ENCODE data around the gene FHOD3.

FHOD3 gene

GRCh38 chr18:36297417-36298125, at the start of gene FHOD3:
Gene FHOD3 (plus strand): TSS chr18:36297713. CDS start chr18:36297836, 123 bp downstream.
- peak; percentile 38 for DNase-seq

- DNase-seq, result no peak
These were observed 48.1 kb upstream of the FHOD3 start for GRCh38 chr18:36249392-36249791.

GRCh38 chr18:36250827-36251226, 46.7 kb upstream of the FHOD3 start:
- no peak for DNase-seq

- DNase-seq, result no peak
These were observed 42.3 kb upstream of the FHOD3 start for GRCh38 chr18:36255072-36255698.

- no peak for DNase-seq
These were observed 41.4 kb upstream of the FHOD3 start for GRCh38 chr18:36256094-36256493.

GRCh38 chr18:36262971-36263370, 34.5 kb upstream of the FHOD3 start:
- no peak for DNase-seq

- DNase-seq, result no peak
These were observed 33.2 kb upstream of the FHOD3 start for GRCh38 chr18:36264283-36264682.

- DNase-seq, result no peak
These were observed 32.5 kb upstream of the FHOD3 start for GRCh38 chr18:36265015-36265414.

GRCh38 chr18:36269157-36269556, 28.4 kb upstream of the FHOD3 start:
- DNase-seq, result no peak

GRCh38 chr18:36271153-36271552, 26.4 kb upstream of the FHOD3 start:
- no peak for DNase-seq

- no peak for DNase-seq
These were observed 24.2 kb upstream of the FHOD3 start for GRCh38 chr18:36273347-36273746.

GRCh38 chr18:36274083-36274715, 23.3 kb upstream of the FHOD3 start:
- no peak for DNase-seq

GRCh38 chr18:36275561-36275960, 22.0 kb upstream of the FHOD3 start:
- DNase-seq, result no peak

GRCh38 chr18:36279001-36279400, 18.5 kb upstream of the FHOD3 start:
- DNase-seq, result no peak

GRCh38 chr18:36281936-36282335, 15.6 kb upstream of the FHOD3 start:
- no peak for DNase-seq

- DNase-seq, result no peak
These were observed 14.1 kb upstream of the FHOD3 start for GRCh38 chr18:36283448-36283847.

GRCh38 chr18:36284268-36284667, 13.2 kb upstream of the FHOD3 start:
- no peak for DNase-seq

- peak; percentile 50 for DNase-seq
These were observed 12.7 kb upstream of the FHOD3 start for GRCh38 chr18:36284671-36285295.

- no peak for DNase-seq
These were observed 9.9 kb upstream of the FHOD3 start for GRCh38 chr18:36287653-36288052.

- DNase-seq, result no peak
These were observed 8.8 kb upstream of the FHOD3 start for GRCh38 chr18:36288689-36289088.

- no peak for DNase-seq
These were observed 3.5 kb upstream of the FHOD3 start for GRCh38 chr18:36294031-36294430.

- no peak for DNase-seq
These were observed 2.3 kb upstream of the FHOD3 start for GRCh38 chr18:36295214-36295613.

- DNase-seq, result no peak
These were observed 1.6 kb upstream of the FHOD3 start for GRCh38 chr18:36295880-36296301.

Data from DMS153 (cell line).